Stimulated activated CD8-positive, alpha-beta memory T cell treated with anti-CD3 and anti-CD28 coated beads, Interleukin-15, amount 100 ng/mL, for 1 hour (primary cell): Measurements from ENCODE around the gene CDHR4.
A peak's percentile ranks its signal among the peaks of the same experiment; 100 is the strongest.
"Not testable (repeated sequence)": the region's sequence is repeated elsewhere in the genome, so short reads cannot be mapped to it uniquely, and the experiment has no call there.

Source experiments
- DNase-seq: peaks from one replicate; pipeline ENCODE4 v3.0.0-alpha.2; 2020; ENCODE audit warnings: low read depth

Gene CDHR4

GRCh38 chr3:49802719-49803464 is 3.2 kb upstream of the CDHR4 start, which contains the start of gene INKA1:
Gene INKA1, plus strand, starts transcription at chr3:49803261. Its CDS starts 132 bp downstream, at chr3:49803393.
- DNase-seq = peak; percentile 85

GRCh38 chr3:49801160-49801559 is 1.5 kb upstream of the CDHR4 start:
- DNase-seq = no peak

GRCh38 chr3:49799105-49799504 is 568 bp downstream of the CDHR4 start:
- DNase-seq = no peak

- DNase-seq = no peak
Measured at GRCh38 chr3:49794926-49795905, 4.5 kb downstream of the CDHR4 start.

GRCh38 chr3:49794431-49794830 is 5.2 kb downstream of the CDHR4 start:
- no peak for DNase-seq

GRCh38 chr3:49793486-49794085 is 6.1 kb downstream of the CDHR4 start:
- DNase-seq = no peak

- DNase-seq = no peak
Measured at GRCh38 chr3:49792371-49793150, 7.1 kb downstream of the CDHR4 start.

- DNase-seq = no peak
Measured at GRCh38 chr3:49791571-49791970, 8.1 kb downstream of the CDHR4 start.

- DNase-seq = no peak
Measured at GRCh38 chr3:49790626-49791411, 8.9 kb downstream of the CDHR4 start.

GRCh38 chr3:49788056-49788455 is 11.6 kb downstream of the CDHR4 start:
- DNase-seq = no peak

GRCh38 chr3:49787536-49787935 is 12.1 kb downstream of the CDHR4 start:
- no peak for DNase-seq

GRCh38 chr3:49787182-49787464 is 12.6 kb downstream of the CDHR4 start:
- DNase-seq = no peak

- DNase-seq = peak; percentile 99
Measured at GRCh38 chr3:49786357-49787181, 13.1 kb downstream of the CDHR4 start, which contains the start of gene IP6K1. Gene IP6K1, minus strand, starts transcription at chr3:49786542. Its CDS starts 38,502 bp downstream, at chr3:49748040.

GRCh38 chr3:49785565-49786356 is 13.9 kb downstream of the CDHR4 start:
- DNase-seq = no peak

- not testable (repeated sequence) for DNase-seq
Measured at GRCh38 chr3:49782277-49782676, 17.4 kb downstream of the CDHR4 start.

- no peak for DNase-seq
Measured at GRCh38 chr3:49781415-49782199, 18.1 kb downstream of the CDHR4 start.

GRCh38 chr3:49780975-49781365 is 18.7 kb downstream of the CDHR4 start:
- DNase-seq = not testable (repeated sequence)
